Adrenal gland (tissue), 5 donors: ENCODE data around the gene DYNC1I1.

Experiments
- CTCF ChIP-seq, 6 experiments: fragments of 450-650 bp in 4 of 6; fragments of 200-600 bp in 2 of 6; sonication (generic) in 1 of 6; IDR thresholded peaks; 1 replicate in 5 of 6; 2 replicates in 1 of 6; pipeline versions ENCODE4 v1.5.1 to v1.8.0; 2016 to 2021; ENCODE audit warnings: antibody characterized with exemption in 6 of 6, mild to moderate bottlenecking in 2 of 6, moderate library complexity in 1 of 6
- POLR2A ChIP-seq, 2 donors: fragments of 450-650 bp; IDR thresholded peaks; one replicate each; pipeline ENCODE4 v1.6.1; 2017; ENCODE audit warnings: antibody characterized with exemption in 2 of 2, mild to moderate bottlenecking in 2 of 2, moderate library complexity in 1 of 2
- donor health status: DM: no; HTN: no; CAD: no.

GRCh38 chr7:96033009-96033598 lies 260.8 kb downstream of the DYNC1I1 start:
- TF ChIP-seq POLR2A (IDR thresholded peaks at IDR 0.05) (no peak), CTCF (IDR thresholded peaks at IDR 0.05) (no peak)
